GM19240 (cell line): Measurements from ENCODE around the gene CHRM3.

ENCODE experiments used
- DNase-seq: peaks from one replicate; pipeline ENCODE4 v3.0.0; 2011; ENCODE audit warnings: low spot score; ENCODE audit not compliant: insufficient read length

CHRM3 gene

GRCh38 chr1:239394107-239394506, 7.7 kb downstream of the CHRM3 start:
- DNase-seq = no peak

GRCh38 chr1:239413916-239414315, 27.5 kb downstream of the CHRM3 start:
- DNase-seq = no peak

- no peak for DNase-seq
Measured at GRCh38 chr1:239417221-239417620, 30.9 kb downstream of the CHRM3 start.

- no peak for DNase-seq
Measured at GRCh38 chr1:239417986-239418640, 31.7 kb downstream of the CHRM3 start.

GRCh38 chr1:239418681-239419080, 32.3 kb downstream of the CHRM3 start:
- no peak for DNase-seq

GRCh38 chr1:239421811-239422210, 35.4 kb downstream of the CHRM3 start:
- no peak for DNase-seq

GRCh38 chr1:239422818-239423217, 36.5 kb downstream of the CHRM3 start:
- no peak for DNase-seq

- no peak for DNase-seq
Measured at GRCh38 chr1:239426821-239427475, 40.6 kb downstream of the CHRM3 start.

- no peak for DNase-seq
Measured at GRCh38 chr1:239427712-239428111, 41.3 kb downstream of the CHRM3 start.

GRCh38 chr1:239428120-239428710, 41.8 kb downstream of the CHRM3 start:
- DNase-seq = no peak

GRCh38 chr1:239429163-239429562, 42.8 kb downstream of the CHRM3 start:
- DNase-seq = no peak

- DNase-seq = no peak
Measured at GRCh38 chr1:239432255-239432654, 45.9 kb downstream of the CHRM3 start.

GRCh38 chr1:239434181-239434580, 47.8 kb downstream of the CHRM3 start:
- DNase-seq = no peak
